PC-3 (cell line): Measurements from ENCODE around the gene PLA2G4D. TPM values are rescaled to one million over a fixed set of nuclear protein-coding genes. Genes with fewer than 3 reads are reported as not detected.

ENCODE experiments used
- ATAC-seq: fragments of 200-7000 bp; cut with Tn5 transposase; 2 replicates; pipeline ENCODE4 v1.9.1; 2020; ENCODE audit warnings: mild to moderate bottlenecking, moderate library complexity
- BruUV-seq: library from RNA; stranded (reverse); fragments of 400-500 nt; replicated peaks from 2 replicates; lab custom pipeline; 2021; lab: Mats Ljungman, UMichigan
- CTCF ChIA-PET: fragments of 300-600 bp; sonication (Branson Sonifier 250); formaldehyde crosslinking; loops from one replicate; lab custom pipeline; 2022; ENCODE audit warnings: antibody characterized with exemption; lab: Charles Lee
- POLR2A ChIA-PET: fragments of 300-600 bp; sonication (Branson Sonifier 250); formaldehyde crosslinking; loops from one replicate; lab custom pipeline; 2022; ENCODE audit warnings: antibody characterized with exemption; ENCODE audit not compliant: unreplicated experiment; lab: Charles Lee
- DNase-seq: peaks from one replicate; pipeline ENCODE4 v3.0.0-alpha.2; 2015
- H2AFZ ChIP-seq: fragments of 300-600 bp; sonication (generic); 2 replicates; pipeline ENCODE4 v1.6.0; 2016; ENCODE audit warnings: antibody characterized with exemption, low read length
- H3F3A ChIP-seq: fragments of 300-600 bp; sonication (generic); one replicate; pipeline ENCODE4 v1.6.0; 2017; ENCODE audit warnings: antibody characterized with exemption, low read length, control low read depth, mild to moderate bottlenecking; ENCODE audit not compliant: unreplicated experiment
- H3K27ac ChIP-seq: fragments of 300-600 bp; sonication (generic); 2 replicates; pipeline ENCODE4 v1.5.1; 2016; ENCODE audit warnings: mild to moderate bottlenecking, low read length
- H3K27me3 ChIP-seq: fragments of 300-600 bp; sonication (generic); 2 replicates; pipeline ENCODE4 v1.6.1; 2016; ENCODE audit warnings: low read length, mixed read lengths
- H3K36me3 ChIP-seq: fragments of 300-600 bp; sonication (generic); 2 replicates; pipeline ENCODE4 v1.6.1; 2016; ENCODE audit warnings: low read depth, mixed run types, low read length, mixed read lengths
- H3K4me1 ChIP-seq: fragments of 300-600 bp; sonication (generic); 2 replicates; pipeline ENCODE4 v1.5.1; 2016; ENCODE audit warnings: low read length; ENCODE audit not compliant: insufficient read depth
- H3K4me2 ChIP-seq: fragments of 300-600 bp; sonication (generic); 2 replicates; pipeline ENCODE4 v1.6.0; 2016; ENCODE audit warnings: low read length
- H3K4me3 ChIP-seq: fragments of 300-600 bp; sonication (generic); 2 replicates; pipeline ENCODE4 v1.5.1; 2016; ENCODE audit warnings: mild to moderate bottlenecking, low read length, mixed read lengths
- H3K79me2 ChIP-seq: fragments of 300-600 bp; sonication (generic); 2 replicates; pipeline ENCODE4 v1.6.1; 2017; ENCODE audit warnings: low read length, mixed read lengths
- H3K9ac ChIP-seq: fragments of 300-600 bp; sonication (generic); 2 replicates; pipeline ENCODE4 v1.6.0; 2016; ENCODE audit warnings: mild to moderate bottlenecking, low read length
- H3K9me2 ChIP-seq: fragments of 300-600 bp; sonication (generic); replicated peaks from 2 replicates; pipeline ENCODE4 v1.6.1; 2016; ENCODE audit warnings: mixed run types, low read length, mixed read lengths
- H3K9me3 ChIP-seq: fragments of 300-600 bp; sonication (generic); 2 replicates; pipeline ENCODE4 v1.6.1; 2016; ENCODE audit warnings: low read length, mixed read lengths
- H4K20me1 ChIP-seq: fragments of 300-600 bp; sonication (generic); 2 replicates; pipeline ENCODE4 v1.6.1; 2016; ENCODE audit warnings: low read length, mixed read lengths
- CTCF ChIP-seq: fragments of 300-600 bp; sonication (generic); conservative IDR thresholded peaks from 2 replicates; pipeline ENCODE4 v1.5.1; 2017; ENCODE audit warnings: antibody characterized with exemption, low read depth, mild to moderate bottlenecking, low read length
- EZH2 ChIP-seq: fragments of 300-600 bp; sonication (generic); IDR thresholded peaks from one replicate; pipeline ENCODE4 v1.6.1; 2017; ENCODE audit warnings: antibody characterized with exemption, mild to moderate bottlenecking, low read length; ENCODE audit not compliant: unreplicated experiment
- EZH2phosphoT487 ChIP-seq: fragments of 300-600 bp; sonication (generic); IDR thresholded peaks from 2 replicates; pipeline ENCODE4 v1.6.1; 2018; ENCODE audit warnings: mild to moderate bottlenecking, antibody characterized with exemption, low read length, borderline replicate concordance
- intact Hi-C: fragments of 100-400 bp; cut with micrococcal nuclease; formaldehyde crosslinking; loops from 2 replicates; pipeline ENCODE4 v1.9.0; 2023
- total RNA-seq: library from RNA; depleted of rRNA; stranded (reverse); fragments of >200 nt; gene quantifications from 2 replicates; pipeline ENCODE4 v1.2.3, GENCODE V29; 2014

The PLA2G4D gene
- total RNA-seq, 1 experiment from 2014 or later, result 0.55 TPM

GRCh38 chr15:42062284-42062806 lies 32.0 kb downstream of the PLA2G4D start:
- no peaks in the 10 kb centered on the region for H3K36me3 ChIP-seq
- no peak overlapping the region for H3K4me3 ChIP-seq
- intact Hi-C loops, result no loop called here
- H3K9ac ChIP-seq, result no peak overlapping the region
- no peaks in the 10 kb centered on the region for H3K79me2 ChIP-seq
- POLR2A ChIA-PET, result interaction anchor here (0.6 kb wide), 2 partner anchors 72 to 281 kb away, joined by 3 to 11 read pairs; no protein-coding TSS in a partner anchor
- peaks cover 25% of the 10 kb centered on the region for H3K4me1 ChIP-seq
- CTCF ChIA-PET, result no interaction called here
- no peaks in the 10 kb centered on the region for H4K20me1 ChIP-seq
- ATAC-seq, result no peak
- H3K9me2 ChIP-seq, result no peaks in the 10 kb centered on the region
- no peaks in the 10 kb centered on the region for H3K27me3 ChIP-seq
- no peaks in the 10 kb centered on the region for H3F3A ChIP-seq
- no peak overlapping the region for H2AFZ ChIP-seq
- no peak for DNase-seq
- H3K9me3 ChIP-seq, result no peaks in the 10 kb centered on the region
- TF ChIP-seq EZH2 (no peak), CTCF (no peak), EZH2phosphoT487 (no peak)
- H3K27ac ChIP-seq, result no peak overlapping the region
- BruUV-seq, result no TSS peak
- H3K4me2 ChIP-seq, result no peak overlapping the region

GRCh38 chr15:42060797-42061196 lies 33.6 kb downstream of the PLA2G4D start:
- H4K20me1 ChIP-seq, result no peaks in the 10 kb centered on the region
- no peaks in the 10 kb centered on the region for H3K27me3 ChIP-seq
- H3K79me2 ChIP-seq, result no peaks in the 10 kb centered on the region
- ChIA-PET POLR2A (no interaction called here), CTCF (no interaction called here)
- H3K9me2 ChIP-seq, result no peaks in the 10 kb centered on the region
- no peak for ATAC-seq
- intact Hi-C loops, result no loop called here
- H3K9ac ChIP-seq, result no peak overlapping the region
- H2AFZ ChIP-seq, result no peak overlapping the region
- H3K36me3 ChIP-seq, result no peaks in the 10 kb centered on the region
- H3K9me3 ChIP-seq, result no peaks in the 10 kb centered on the region
- no peak overlapping the region for H3K4me3 ChIP-seq
- H3K27ac ChIP-seq, result no peak overlapping the region
- DNase-seq, result no peak
- H3K4me1 ChIP-seq, result peaks cover 31% of the 10 kb centered on the region
- BruUV-seq, result no TSS peak
- H3K4me2 ChIP-seq, result no peak overlapping the region
- TF ChIP-seq EZH2phosphoT487 (no peak), CTCF (no peak), EZH2 (no peak)
- H3F3A ChIP-seq, result no peaks in the 10 kb centered on the region

DNA sequence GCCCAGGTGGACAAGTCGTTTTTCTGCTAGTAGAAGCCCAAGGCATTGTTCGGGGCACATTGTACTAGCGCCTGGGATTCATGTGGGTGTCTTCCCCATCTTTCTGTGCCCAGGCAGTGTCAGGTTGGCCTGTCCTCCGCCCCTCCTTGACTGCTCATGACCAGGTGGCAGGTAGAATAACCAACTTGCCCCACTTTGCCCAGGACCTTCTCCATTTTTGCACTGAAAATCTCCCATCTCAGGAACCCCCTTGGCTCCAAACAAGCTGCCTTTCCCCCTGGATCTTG lies 33.9 kb downstream of the PLA2G4D start:
- Histone ChIP-seq H3K27ac (no peak overlapping the region), H4K20me1 (no peaks in the 10 kb centered on the region), H3K27me3 (no peaks in the 10 kb centered on the region), H3K4me2 (no peak overlapping the region), H2AFZ (no peak overlapping the region), H3K79me2 (no peaks in the 10 kb centered on the region), H3K4me3 (no peak overlapping the region), H3F3A (no peaks in the 10 kb centered on the region), H3K9me3 (no peaks in the 10 kb centered on the region), H3K36me3 (no peaks in the 10 kb centered on the region), H3K9ac (no peak overlapping the region), H3K4me1 (peaks cover 27% of the 10 kb centered on the region), H3K9me2 (no peaks in the 10 kb centered on the region)
- DNase-seq (no peak), ATAC-seq (no peak)
- BruUV-seq, result no TSS peak
- intact Hi-C loops, result no loop called here
- TF ChIP-seq CTCF (no peak), EZH2 (no peak), EZH2phosphoT487 (no peak)
- CTCF ChIA-PET, result no interaction called here
- POLR2A ChIA-PET, result no interaction called here
